Medulla oblongata (tissue), 1 donor: ENCODE results near the gene WRAP73.

ENCODE experiments used
- DNase-seq: peaks from one replicate; pipeline ENCODE4 v3.0.0-alpha.2; 2015; ENCODE audit errors: extremely low spot score

The WRAP73 gene

GRCh38 chr1:3649342-3650247 lies at the start of gene WRAP73:
TSS of gene WRAP73 (minus strand) at chr1:3650103. CDS start at chr1:3649999, 104 bp downstream.
- peak; percentile 93 for DNase-seq

GRCh38 chr1:3699596-3699995 lies 49.7 kb upstream of the WRAP73 start:
- DNase-seq: no peak

- DNase-seq: no peak
These were observed 48.9 kb upstream of the WRAP73 start for GRCh38 chr1:3698660-3699408.

- no peak for DNase-seq
These were observed 47.9 kb upstream of the WRAP73 start for GRCh38 chr1:3697810-3698209.

- no peak for DNase-seq
These were observed 47.2 kb upstream of the WRAP73 start for GRCh38 chr1:3697104-3697503.

- DNase-seq: no peak
These were observed 46.8 kb upstream of the WRAP73 start for GRCh38 chr1:3696689-3697088.

GRCh38 chr1:3695326-3696217 lies 45.7 kb upstream of the WRAP73 start:
- peak; percentile 41 for DNase-seq

- DNase-seq: no peak
These were observed 43.4 kb upstream of the WRAP73 start for GRCh38 chr1:3693321-3693720.

- no peak for DNase-seq
These were observed 42.7 kb upstream of the WRAP73 start for GRCh38 chr1:3692598-3692997.

GRCh38 chr1:3691421-3692204 lies 41.7 kb upstream of the WRAP73 start:
- DNase-seq: no peak

- no peak for DNase-seq
These were observed 40.6 kb upstream of the WRAP73 start for GRCh38 chr1:3690282-3691065.

- no peak for DNase-seq
These were observed 39.3 kb upstream of the WRAP73 start for GRCh38 chr1:3689138-3689750.

- DNase-seq: no peak
These were observed 38.6 kb upstream of the WRAP73 start for GRCh38 chr1:3688356-3689137.

- DNase-seq: no peak
These were observed 37.6 kb upstream of the WRAP73 start for GRCh38 chr1:3687504-3687903.

GRCh38 chr1:3685906-3686305 lies 36.0 kb upstream of the WRAP73 start:
- no peak for DNase-seq

GRCh38 chr1:3685222-3685621 lies 35.3 kb upstream of the WRAP73 start:
- DNase-seq: no peak

- DNase-seq: no peak
These were observed 34.1 kb upstream of the WRAP73 start for GRCh38 chr1:3683992-3684391.

- no peak for DNase-seq
These were observed 33.3 kb upstream of the WRAP73 start for GRCh38 chr1:3683197-3683596.
